Measurements from ENCODE around the gene PPP1R3G.

- no peak for TF ChIP-seq RARB (CRISPR knock-in tag; IDR thresholded peaks at IDR 0.05)
- TF ChIP-seq ARNTL (CRISPR knock-in tag; IDR thresholded peaks at IDR 0.05; ENCODE audit: borderline replicate concordance, low read depth), result no peak
- TF ChIP-seq, protein P1, sequence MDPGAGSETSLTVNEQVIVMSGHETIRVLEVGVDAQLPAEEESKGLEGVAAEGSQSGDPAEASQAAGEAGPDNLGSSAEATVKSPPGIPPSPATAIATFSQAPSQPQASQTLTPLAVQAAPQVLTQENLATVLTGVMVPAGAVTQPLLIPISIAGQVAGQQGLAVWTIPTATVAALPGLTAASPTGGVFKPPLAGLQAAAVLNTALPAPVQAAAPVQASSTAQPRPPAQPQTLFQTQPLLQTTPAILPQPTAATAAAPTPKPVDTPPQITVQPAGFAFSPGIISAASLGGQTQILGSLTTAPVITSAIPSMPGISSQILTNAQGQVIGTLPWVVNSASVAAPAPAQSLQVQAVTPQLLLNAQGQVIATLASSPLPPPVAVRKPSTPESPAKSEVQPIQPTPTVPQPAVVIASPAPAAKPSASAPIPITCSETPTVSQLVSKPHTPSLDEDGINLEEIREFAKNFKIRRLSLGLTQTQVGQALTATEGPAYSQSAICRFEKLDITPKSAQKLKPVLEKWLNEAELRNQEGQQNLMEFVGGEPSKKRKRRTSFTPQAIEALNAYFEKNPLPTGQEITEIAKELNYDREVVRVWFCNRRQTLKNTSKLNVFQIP (CRISPR knock-in tag; IDR thresholded peaks at IDR 0.05; ENCODE audit: borderline replicate concordance, low read depth), result no peak
- TF ChIP-seq ZNF565 (CRISPR knock-in tag; conservative IDR thresholded peaks at IDR 0.05; ENCODE audit: low read depth), result no peak
- TF ChIP-seq TOX (CRISPR knock-in tag; IDR thresholded peaks at IDR 0.05; ENCODE audit: borderline replicate concordance), result no peak
- no peak for TF ChIP-seq PATZ1 (CRISPR knock-in tag; IDR thresholded peaks at IDR 0.05; ENCODE audit: borderline replicate concordance)
- TF ChIP-seq ZC3H10 (CRISPR knock-in tag; IDR thresholded peaks at IDR 0.05), result no peak
- no peak for TF ChIP-seq TSHZ2 (CRISPR knock-in tag; IDR thresholded peaks at IDR 0.05)
- TF ChIP-seq OSR1 (CRISPR knock-in tag; IDR thresholded peaks at IDR 0.05), result no peak
- no peak for TF ChIP-seq ZFP3 (CRISPR knock-in tag; IDR thresholded peaks at IDR 0.05)
- TF ChIP-seq SNAI2 (CRISPR knock-in tag; IDR thresholded peaks at IDR 0.05), result no peak
- TF ChIP-seq ZNF70 (CRISPR knock-in tag; IDR thresholded peaks at IDR 0.05), result no peak
- no peak for TF ChIP-seq CSRNP3 (CRISPR knock-in tag; IDR thresholded peaks at IDR 0.05)
These were observed 30.8 kb upstream of the PPP1R3G start for GRCh38 chr6:5054245-5054873.

Measured in SK-N-SH treated with all-trans-retinoic acid at 6 μM for 48 hours (cell line).